Stimulated activated CD4-positive, alpha-beta T cell treated with anti-CD3 and anti-CD28 coated beads, Interleukin-12 subunit alpha, Interleukin-12 subunit beta, amount 100 ng/mL, for 4 hours (primary cell): ENCODE results near the gene FOXA2.
"Not testable (repeated sequence)": the region's sequence is repeated elsewhere in the genome, so short reads cannot be mapped to it uniquely, and the experiment has no call there.

Experiments used
- DNase-seq: peaks from one replicate; pipeline ENCODE4 v3.0.0-alpha.2; 2020

Gene FOXA2

GRCh38 chr20:22584522-22584921 is at the start of gene FOXA2:
Gene FOXA2 (minus strand): TSS chr20:22584572. CDS start chr20:22584278, 294 bp downstream.
- no peak for DNase-seq

DNA sequence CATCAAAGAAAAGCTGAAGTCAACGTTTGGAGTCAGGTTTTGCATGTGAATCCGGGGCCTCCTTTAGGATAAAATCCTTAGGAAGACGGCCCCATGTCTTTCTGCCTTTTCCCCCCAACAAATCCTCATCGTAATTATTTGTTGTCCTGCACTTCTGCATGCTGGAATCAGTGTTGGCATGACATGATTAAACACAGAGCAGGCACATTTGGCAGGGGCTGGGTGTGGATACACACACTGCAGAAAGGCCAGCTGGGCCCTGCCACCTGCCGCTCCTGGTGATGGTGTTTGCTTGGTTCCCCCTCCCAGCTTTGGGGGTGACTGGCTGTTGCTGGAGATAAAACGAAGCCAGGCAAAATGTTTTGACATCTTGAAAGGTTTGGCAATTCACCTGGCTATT is 46.3 kb upstream of the FOXA2 start:
- no peak for DNase-seq

DNA sequence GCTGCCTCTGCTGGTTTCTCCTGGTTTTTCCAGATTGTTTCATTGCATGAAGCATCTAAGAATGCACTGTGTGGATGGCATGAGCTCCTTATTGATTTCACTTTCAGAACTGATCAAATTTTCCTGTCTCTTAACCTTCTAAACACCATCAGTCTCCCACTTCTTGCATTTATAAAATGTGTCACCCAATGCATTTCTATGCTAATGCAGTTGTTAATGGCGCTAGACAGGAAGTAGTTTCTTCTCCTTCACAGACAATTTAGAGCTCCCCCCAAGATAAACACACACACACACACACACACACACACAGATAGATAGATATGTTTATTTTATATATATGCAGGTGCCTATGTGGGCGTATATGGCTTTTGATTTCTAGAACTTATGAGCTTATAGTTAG is 45.6 kb upstream of the FOXA2 start:
- no peak for DNase-seq

GRCh38 chr20:22629447-22629846 is 45.1 kb upstream of the FOXA2 start:
- no peak for DNase-seq

- no peak for DNase-seq
Observed at GRCh38 chr20:22626496-22626895, 42.1 kb upstream of the FOXA2 start.

GRCh38 chr20:22623211-22623610 is 38.8 kb upstream of the FOXA2 start:
- DNase-seq, result no peak

GRCh38 chr20:22620342-22620741 is 36.0 kb upstream of the FOXA2 start:
- no peak for DNase-seq

DNA sequence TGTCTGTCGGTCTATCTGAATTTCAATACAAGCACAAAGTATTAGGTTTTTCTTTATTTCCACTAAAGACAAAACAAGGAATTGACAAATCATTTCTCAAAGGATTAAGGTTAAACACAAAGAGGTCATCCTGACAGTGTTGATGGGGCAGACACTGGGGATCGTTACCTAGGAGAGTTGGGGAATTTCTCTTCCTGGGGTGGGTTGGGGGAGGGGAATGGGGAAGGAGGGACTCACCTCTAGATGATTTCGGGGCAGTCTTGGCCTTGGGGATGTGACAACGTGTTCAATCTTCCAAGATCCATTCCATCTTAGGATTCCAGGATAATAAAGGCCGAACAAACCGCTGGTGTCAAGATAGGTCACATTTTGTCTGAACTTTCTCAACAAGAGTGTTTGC is 35.4 kb upstream of the FOXA2 start:
- no peak for DNase-seq

GRCh38 chr20:22619272-22619671 is 34.9 kb upstream of the FOXA2 start:
- no peak for DNase-seq

DNA sequence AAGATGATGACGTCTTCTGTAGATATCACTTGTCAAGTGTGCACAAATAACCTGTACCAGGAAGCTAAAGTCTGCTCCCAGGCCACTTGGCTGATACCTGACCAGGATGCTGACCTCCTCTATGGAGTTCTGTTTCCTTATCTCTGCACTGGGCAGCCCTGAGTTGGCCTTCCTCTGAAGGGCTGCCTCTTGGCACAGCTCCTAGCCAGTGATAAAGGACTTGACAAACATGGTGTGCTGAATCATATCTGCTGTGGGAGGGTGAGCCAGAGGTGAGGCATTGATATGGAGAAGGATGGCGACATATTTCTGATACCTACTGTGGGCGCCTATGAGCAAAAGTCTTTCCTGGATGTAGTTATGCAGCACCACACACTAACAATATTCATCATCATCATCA is 32.8 kb upstream of the FOXA2 start:
- DNase-seq, result no peak

- DNase-seq, result no peak
Observed at GRCh38 chr20:22616551-22616950, 32.2 kb upstream of the FOXA2 start.

DNA sequence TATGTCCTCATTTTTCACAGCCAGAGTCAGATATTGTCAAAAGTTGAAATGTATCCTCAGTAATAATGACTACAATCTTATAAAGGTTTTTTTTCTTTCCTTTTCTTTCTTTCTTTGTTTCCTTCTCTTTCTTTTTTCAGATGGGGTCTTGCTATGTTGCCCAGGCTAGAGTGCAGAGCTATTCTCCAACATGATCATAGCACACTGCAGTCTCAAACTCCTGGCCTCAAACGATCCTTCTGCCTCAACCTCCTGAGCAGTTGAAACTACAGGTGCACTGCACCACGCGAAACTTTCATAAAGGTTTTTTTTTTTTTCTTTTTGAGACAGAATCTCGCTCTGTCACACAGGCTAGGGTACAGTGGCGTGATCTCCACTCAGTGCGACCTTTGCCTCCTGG is 31.1 kb upstream of the FOXA2 start:
- DNase-seq, result no peak

DNA sequence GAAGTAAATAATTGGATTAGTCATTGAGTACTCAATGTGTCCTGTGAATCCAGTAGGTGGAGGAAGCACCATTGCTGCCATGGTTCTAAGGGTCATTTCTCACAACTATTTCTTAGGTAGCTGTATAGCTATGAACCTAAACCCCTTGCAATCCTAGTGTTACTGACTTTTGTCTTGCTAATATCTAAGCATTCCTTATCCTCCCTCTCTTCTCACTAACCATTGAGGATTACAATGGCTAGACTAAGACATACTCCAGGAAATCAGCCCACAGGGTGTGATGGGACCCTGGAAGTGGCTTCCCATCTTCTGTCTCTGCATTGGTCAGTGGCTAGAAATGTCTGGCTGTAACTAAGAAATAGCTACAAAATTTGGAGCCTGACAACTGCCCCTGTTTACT is 27.3 kb upstream of the FOXA2 start:
- no peak for DNase-seq

- DNase-seq, result no peak
Observed at GRCh38 chr20:22607695-22608094, 23.3 kb upstream of the FOXA2 start.

GRCh38 chr20:22604815-22605214 is 20.4 kb upstream of the FOXA2 start:
- DNase-seq, result no peak

- no peak for DNase-seq
Observed at GRCh38 chr20:22601361-22602141, 17.2 kb upstream of the FOXA2 start.

DNA sequence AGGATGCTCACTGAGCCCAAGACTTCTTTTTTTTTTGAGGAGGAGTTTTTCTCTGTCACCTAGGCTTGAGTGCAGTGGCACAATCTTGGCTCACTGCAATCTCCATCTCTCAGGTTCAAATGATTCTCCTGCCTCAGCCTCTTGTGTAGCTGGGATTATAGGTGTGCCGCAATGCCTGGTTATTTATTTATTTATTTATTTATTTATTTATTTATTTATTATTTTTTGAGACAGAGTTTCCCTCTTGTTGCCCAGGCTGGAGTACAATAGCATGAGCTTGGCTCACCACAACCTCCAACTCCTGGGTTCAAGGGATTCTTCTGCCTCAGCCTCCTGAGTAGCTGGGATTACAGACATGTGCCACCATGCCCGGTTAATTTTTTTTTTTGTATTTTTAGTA is 14.9 kb upstream of the FOXA2 start:
- DNase-seq, result not testable (repeated sequence)

- no peak for DNase-seq
Observed at GRCh38 chr20:22597303-22597702, 12.9 kb upstream of the FOXA2 start.

DNA sequence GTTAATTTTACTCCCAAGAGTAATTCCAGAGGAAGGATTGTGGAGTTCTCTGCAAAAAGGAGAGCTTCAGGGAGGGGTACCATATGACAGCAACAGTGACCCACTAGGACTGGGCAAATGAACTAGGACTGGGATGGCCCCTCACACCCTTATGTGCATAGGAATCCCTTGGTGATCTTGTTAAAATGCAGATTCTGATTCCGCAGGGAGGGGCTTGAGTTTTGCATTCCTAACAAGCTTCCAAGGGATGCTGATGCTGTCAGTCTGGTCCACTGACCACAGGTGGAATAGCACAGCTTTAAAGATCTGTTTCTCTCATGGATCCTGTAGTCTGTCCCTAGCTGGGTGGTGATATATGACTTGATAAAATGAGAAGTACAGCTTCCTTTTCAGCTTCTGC is 6.3 kb upstream of the FOXA2 start:
- no peak for DNase-seq

- DNase-seq, result no peak
Observed at GRCh38 chr20:22586645-22587310, 2.4 kb upstream of the FOXA2 start.

DNA sequence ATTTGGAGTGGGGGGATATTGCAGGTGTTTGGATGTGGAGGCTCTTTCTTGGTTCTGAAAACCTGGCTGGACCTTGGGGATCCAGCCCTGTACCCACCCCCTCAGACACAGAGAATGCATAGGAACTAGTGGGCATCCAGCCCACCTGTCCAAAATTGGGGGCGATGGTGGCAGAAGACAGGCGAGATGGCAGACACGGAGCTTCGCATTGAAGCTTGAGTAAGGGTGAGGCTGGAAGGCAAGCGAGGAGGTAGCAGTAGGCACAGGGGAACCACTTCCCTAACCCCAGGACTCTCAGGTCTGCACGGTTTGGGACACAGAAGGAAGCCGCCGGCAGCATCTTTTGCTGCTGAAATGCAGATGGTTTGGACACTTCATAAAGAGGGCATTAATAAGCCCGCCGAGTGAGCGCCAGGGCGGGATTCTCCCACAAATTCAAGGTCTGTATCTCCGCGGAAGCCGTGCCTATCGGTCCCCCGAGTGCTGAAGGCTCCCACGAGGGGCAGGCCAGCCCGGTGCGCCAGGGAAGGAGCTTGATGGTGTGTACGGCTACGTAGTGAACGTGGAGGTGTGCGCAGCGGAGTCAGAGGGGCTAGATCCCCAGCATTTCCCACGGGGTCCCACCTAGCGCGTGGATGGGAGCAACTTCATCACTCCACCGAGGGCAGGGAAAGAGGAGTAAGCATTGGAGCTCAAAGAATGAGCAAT is 1.6 kb upstream of the FOXA2 start:
- DNase-seq, result no peak

DNA sequence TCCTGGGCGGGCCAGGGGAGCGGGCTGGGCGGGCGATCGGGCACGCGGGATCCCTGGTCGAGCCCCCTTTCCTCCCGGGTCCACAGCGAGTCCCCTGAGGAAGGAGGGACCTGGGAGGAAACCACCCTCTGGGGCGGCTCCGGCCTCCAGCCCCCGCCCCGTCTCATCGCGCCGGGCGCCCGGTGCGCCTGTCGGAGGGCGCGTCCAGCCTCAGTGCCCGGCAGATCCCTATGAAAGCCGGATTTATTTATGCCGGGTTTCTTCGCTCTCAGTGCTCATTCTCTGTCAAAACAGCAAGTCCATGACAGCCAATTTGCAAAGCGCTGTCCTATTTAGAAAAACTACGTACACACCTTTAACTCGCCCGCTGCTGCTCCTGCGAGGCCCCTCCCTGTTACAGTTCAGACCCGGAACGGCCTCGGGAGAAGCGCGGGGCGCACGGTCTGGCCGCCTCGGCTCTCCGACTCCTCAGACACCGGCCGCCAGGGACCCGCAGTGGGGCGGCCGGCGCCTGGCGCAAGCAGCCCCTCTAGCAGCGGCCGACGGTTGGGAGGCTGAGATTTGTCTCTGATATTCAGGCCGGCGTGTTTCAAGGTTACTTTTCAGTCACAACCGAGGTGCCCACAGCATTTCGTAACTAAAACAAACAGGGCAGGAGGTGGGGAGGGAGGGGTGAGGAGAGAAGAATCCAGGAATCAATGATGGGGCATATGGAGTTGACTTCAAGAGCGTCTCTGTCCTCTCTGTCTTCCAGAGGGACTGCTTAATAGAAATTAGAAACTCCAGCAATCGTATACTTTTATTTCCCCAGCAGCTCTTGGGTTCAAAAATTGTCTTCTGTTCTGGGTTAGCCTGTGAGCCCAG is 782 bp upstream of the FOXA2 start:
- DNase-seq, result no peak
